Left lung (tissue), 10 donors: ENCODE measurements around the gene PRIMPOL. TPM values are rescaled to one million over a fixed set of nuclear protein-coding genes. Genes with fewer than 3 reads are reported as not detected.
A peak's percentile ranks its signal among the peaks of the same experiment; 100 is the strongest.
"Not testable (repeated sequence)": the region's sequence is repeated elsewhere in the genome, so short reads cannot be mapped to it uniquely, and the experiment has no call there.

Experiments
- ATAC-seq: fragments of 200-7000 bp; cut with Tn5 transposase; one replicate; pipeline ENCODE4 v1.9.1; 2020; ENCODE audit warnings: moderate library complexity
- DNase-seq, 4 donors: peaks; one replicate each; pipeline ENCODE4 v3.0.0-alpha.2; 2013 to 2020
- H3K27ac ChIP-seq, 2 donors: fragments of 200-600 bp; sonication (generic) in 1 of 2; one replicate each; pipeline versions ENCODE4 v1.5.0 to v1.8.0; 2020 to 2021
- H3K27me3 ChIP-seq, 2 donors: fragments of 200-600 bp; sonication (generic) in 1 of 2; one replicate each; pipeline versions ENCODE4 v1.5.0 to v1.8.0; 2020 to 2021
- H3K36me3 ChIP-seq, 2 donors: fragments of 200-600 bp; sonication (generic) in 1 of 2; one replicate each; pipeline versions ENCODE4 v1.5.0 to v1.8.0; 2020 to 2021
- H3K4me1 ChIP-seq, 2 donors: fragments of 200-600 bp; one replicate each; pipeline ENCODE4 v1.8.0; 2021
- H3K4me3 ChIP-seq, 2 donors: fragments of 200-600 bp; sonication (generic) in 1 of 2; one replicate each; pipeline versions ENCODE4 v1.5.0 to v1.8.0; 2020 to 2021; ENCODE audit warnings: mild to moderate bottlenecking in 1 of 2
- H3K9me3 ChIP-seq, 2 donors: fragments of 200-600 bp; sonication (generic) in 1 of 2; one replicate each; pipeline versions ENCODE4 v1.5.0 to v1.8.0; 2020 to 2021
- CTCF ChIP-seq, 2 donors: fragments of 200-600 bp; sonication (generic) in 1 of 2; IDR thresholded peaks; one replicate each; pipeline versions ENCODE4 v1.5.0 to v1.8.0; 2021; ENCODE audit warnings: antibody characterized with exemption in 2 of 2
- intact Hi-C, 2 donors: fragments of 100-400 bp; cut with DNase I; formaldehyde crosslinking; loops; one replicate each; pipeline versions ENCODE4 v1.11.2 to v1.14.2; 2022
- polyA plus RNA-seq, 6 donors: library from polyadenylated mRNA; unstranded; fragments of 120-200 nt; gene quantifications; one replicate each; pipeline ENCODE4 v1.2.1, GENCODE V29; 2013; ENCODE audit not compliant: insufficient read length in 6 of 6
- total RNA-seq, 2 donors: library from RNA; stranded (reverse); fragmentation: NEBNext Ultra II Directional; extraction: Animal tissue kit (Norgen Biotek cat#: 25700); gene quantifications; one replicate each; pipeline ENCODE4 v1.2.1, GENCODE V29; 2021
- donor health status: DM: no; HTN: yes; CAD: no.
- donor health status: DM: no; HTN: no; CAD: no.

The PRIMPOL gene
- total and polyA plus RNA-seq, 8 donors, result 11.8 to 49.1 (median 40.2) TPM

GRCh38 chr4:184731056-184731455, 81.5 kb downstream of the PRIMPOL start:
- H3K36me3 ChIP-seq, result no peaks in the 10 kb centered on the region
- peaks cover 9 to 31% of the 10 kb centered on the region in 2 donors for H3K4me1 ChIP-seq
- H3K4me3 ChIP-seq, result no peak overlapping the region
- H3K27ac ChIP-seq, result no peak overlapping the region
- no peak for DNase-seq
- no peak for ATAC-seq
- no peak for TF ChIP-seq CTCF (IDR thresholded peaks at IDR 0.05)
- intact Hi-C loops, result no loop called here
- no peaks in the 10 kb centered on the region for H3K27me3 ChIP-seq
- no peaks in the 10 kb centered on the region for H3K9me3 ChIP-seq

- peak in 2 of 4 donors; percentile 52 to 72 for DNase-seq
These were observed 82.6 kb downstream of the PRIMPOL start for GRCh38 chr4:184732126-184732525.

GRCh38 chr4:184733654-184734524, 84.4 kb downstream of the PRIMPOL start, which contains the start of gene CENPU:
CENPU (minus strand) TSS chr4:184734096; CDS start chr4:184734062, 34 bp downstream.
- intact Hi-C loops, result no loop called here
- Histone ChIP-seq H3K36me3 (no peaks in the 10 kb centered on the region), H3K9me3 (no peaks in the 10 kb centered on the region), H3K27me3 (no peaks in the 10 kb centered on the region), H3K4me1 (peaks cover 9 to 32% of the 10 kb centered on the region in 2 donors), H3K4me3 (peak within 1 kb of the TSS; percentile 80 to 91), H3K27ac (peak within 1 kb of the TSS; percentile 17 to 74)
- DNase-seq, result peak; percentile 95 to 99 (median 97)
- peak; percentile 97 for ATAC-seq
- TF ChIP-seq CTCF (IDR thresholded peaks at IDR 0.05), result no peak

More at GRCh38 chr4:184732126-184732525, 82.6 kb downstream of the PRIMPOL start:
- intact Hi-C loops, result no loop called here
- peak overlapping the region in 1 of 2 donors; percentile 91 for H3K4me3 ChIP-seq
- H3K27me3 ChIP-seq, result no peaks in the 10 kb centered on the region
- H3K27ac ChIP-seq, result no peak overlapping the region
- H3K36me3 ChIP-seq, result no peaks in the 10 kb centered on the region
- ATAC-seq, result peak; percentile 27
- no peaks in the 10 kb centered on the region for H3K9me3 ChIP-seq
- no peak for TF ChIP-seq CTCF (IDR thresholded peaks at IDR 0.05)
- H3K4me1 ChIP-seq, result peaks cover 9 to 31% of the 10 kb centered on the region in 2 donors

- Histone ChIP-seq H3K4me1 (peaks cover 9 to 40% of the 10 kb centered on the region in 2 donors), H3K4me3 (peak overlapping the region in 1 of 2 donors; percentile 91), H3K9me3 (no peaks in the 10 kb centered on the region), H3K27me3 (no peaks in the 10 kb centered on the region), H3K27ac (peak overlapping the region in 1 of 2 donors; percentile 74), H3K36me3 (no peaks in the 10 kb centered on the region)
- DNase-seq (no peak), ATAC-seq (no peak)
- no peak for TF ChIP-seq CTCF (IDR thresholded peaks at IDR 0.05)
- intact Hi-C loops, result no loop called here
These were observed 85.2 kb downstream of the PRIMPOL start for GRCh38 chr4:184734758-184735157.

GRCh38 chr4:184739575-184739974, 90.0 kb downstream of the PRIMPOL start:
- H3K36me3 ChIP-seq, ATAC-seq, DNase-seq, H3K4me3 ChIP-seq, H3K9me3 ChIP-seq, H3K27me3 ChIP-seq, intact Hi-C loops: not testable (repeated sequence)
- peaks cover 2 to 29% of the 10 kb centered on the region in 2 donors for H3K4me1 ChIP-seq
- H3K27ac ChIP-seq, result peak overlapping the region in 1 of 2 donors; percentile 24
